ENCODE data around the gene TSPY2.
"Not testable (repeated sequence)": the region's sequence is repeated elsewhere in the genome, so short reads cannot be mapped to it uniquely, and the experiment has no call there.

The TSPY2 gene, protein sequence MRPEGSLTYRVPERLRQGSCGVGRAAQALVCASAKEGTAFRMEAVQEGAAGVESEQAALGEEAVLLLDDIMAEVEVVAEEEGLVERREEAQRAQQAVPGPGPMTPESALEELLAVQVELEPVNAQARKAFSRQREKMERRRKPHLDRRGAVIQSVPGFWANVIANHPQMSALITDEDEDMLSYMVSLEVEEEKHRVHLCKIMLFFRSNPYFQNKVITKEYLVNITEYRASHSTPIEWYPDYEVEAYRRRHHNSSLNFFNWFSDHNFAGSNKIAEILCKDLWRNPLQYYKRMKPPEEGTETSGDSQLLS

GRCh38 chrY:6245923-6246322 is at the start of gene TSPY2:
TSS of gene TSPY2 (plus strand) at chrY:6246223. CDS start at chrY:6246269, 46 bp downstream.
- DNase-seq (ENCODE audit: low read depth, low spot score), result not testable (repeated sequence)

DNA sequence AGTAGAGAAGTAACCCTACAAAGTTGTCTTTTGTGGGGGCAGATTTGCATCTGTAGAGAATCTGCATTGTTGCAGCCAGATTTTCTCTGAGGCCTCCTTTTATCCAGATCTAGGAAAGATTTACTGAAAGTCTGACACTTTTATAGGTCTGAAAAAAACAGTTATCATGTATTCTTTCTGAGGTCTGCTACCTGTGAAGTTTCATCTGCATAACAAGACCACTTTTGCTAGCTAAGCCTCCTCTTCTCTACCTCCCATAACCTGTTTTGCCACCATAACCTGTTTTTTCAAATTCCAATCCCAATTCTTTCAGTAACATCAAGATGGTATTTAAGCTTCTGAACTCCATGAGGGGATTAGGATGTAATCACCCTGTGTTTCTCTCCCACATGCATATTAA is 36.5 kb upstream of the TSPY2 start:
- DNase-seq (ENCODE audit: low read depth, low spot score), result not testable (repeated sequence)

DNA sequence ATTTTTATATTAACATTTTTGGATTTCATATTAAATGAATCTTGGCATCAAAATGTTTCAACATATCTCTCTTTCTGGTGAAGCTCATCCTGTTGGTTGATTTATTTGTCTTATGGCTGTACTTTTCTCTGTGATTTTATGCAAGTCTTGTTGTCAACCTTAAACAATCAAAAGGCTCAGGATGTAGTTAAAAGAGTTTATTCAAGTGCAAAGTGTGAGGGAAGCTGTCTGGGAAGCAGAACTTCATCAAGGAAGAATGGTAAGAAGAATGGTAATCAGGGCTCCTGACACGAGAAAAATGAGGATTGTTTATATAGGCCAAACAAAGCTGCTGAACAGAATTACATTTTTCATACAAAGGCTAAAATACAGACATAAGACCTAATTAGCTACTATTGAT is 29.0 kb upstream of the TSPY2 start:
- not testable (repeated sequence) for DNase-seq (ENCODE audit: low read depth, low spot score)

- DNase-seq (ENCODE audit: low read depth, low spot score), result not testable (repeated sequence)
Observed at GRCh38 chrY:6269839-6270238, 23.8 kb downstream of the TSPY2 start.

Data from ELF-1 (cell line).